NCI-H1105 (cell line): ENCODE measurements around the gene CFAP52.
"Not testable (repeated sequence)": the region's sequence is repeated elsewhere in the genome, so short reads cannot be mapped to it uniquely, and the experiment has no call there.

Experiments
- DNase-seq: peaks from one replicate; lab custom pipeline; 2025; lab: John Stamatoyannopoulos, UW

Gene CFAP52

DNA sequence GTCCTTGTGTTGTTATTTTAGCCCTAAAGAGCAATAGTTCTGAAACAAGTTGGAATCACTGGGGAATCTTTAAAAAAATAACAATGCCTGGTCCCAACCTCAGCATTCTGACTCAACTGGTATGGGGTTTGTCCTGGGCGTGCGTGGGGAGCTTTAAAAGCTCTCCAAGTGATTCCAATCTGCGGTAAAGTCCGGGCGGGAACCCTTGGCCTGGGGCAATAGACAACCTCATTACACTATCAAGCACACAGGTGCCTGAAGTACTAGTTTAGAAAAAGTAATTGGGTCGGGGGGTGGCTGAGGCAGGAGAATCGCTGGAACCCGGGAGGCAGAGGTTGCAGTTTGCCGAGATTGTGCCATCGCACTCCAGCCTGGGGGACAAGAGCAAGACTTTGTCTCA, 5.2 kb upstream of the CFAP52 start:
- DNase-seq, result no peak

- DNase-seq, result peak; percentile 77
Measured at GRCh38 chr17:9575381-9576101, 901 bp upstream of the CFAP52 start, which contains the start of gene STX8. STX8 (minus strand) TSS chr17:9575820; CDS start chr17:9575808, 12 bp downstream.

DNA sequence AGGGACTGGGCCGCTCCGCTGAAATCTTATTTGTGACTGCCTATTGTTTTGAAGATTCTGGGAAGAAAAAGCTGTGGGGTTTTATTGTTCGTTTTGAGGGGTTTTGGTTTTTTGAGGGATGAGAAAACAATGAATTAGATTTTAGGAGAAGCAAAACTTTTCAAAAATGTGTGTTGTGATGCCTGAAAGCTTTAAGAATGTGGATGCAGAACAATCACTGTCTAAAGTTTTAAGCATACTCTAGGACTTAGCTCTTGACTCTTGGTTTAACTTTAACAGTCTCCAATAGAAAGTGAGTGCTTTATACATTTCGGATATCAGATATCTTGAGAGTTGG, 899 bp downstream of the CFAP52 start:
- DNase-seq, result no peak

- DNase-seq, result no peak
Measured at GRCh38 chr17:9587969-9588656, 11.7 kb downstream of the CFAP52 start.

DNA sequence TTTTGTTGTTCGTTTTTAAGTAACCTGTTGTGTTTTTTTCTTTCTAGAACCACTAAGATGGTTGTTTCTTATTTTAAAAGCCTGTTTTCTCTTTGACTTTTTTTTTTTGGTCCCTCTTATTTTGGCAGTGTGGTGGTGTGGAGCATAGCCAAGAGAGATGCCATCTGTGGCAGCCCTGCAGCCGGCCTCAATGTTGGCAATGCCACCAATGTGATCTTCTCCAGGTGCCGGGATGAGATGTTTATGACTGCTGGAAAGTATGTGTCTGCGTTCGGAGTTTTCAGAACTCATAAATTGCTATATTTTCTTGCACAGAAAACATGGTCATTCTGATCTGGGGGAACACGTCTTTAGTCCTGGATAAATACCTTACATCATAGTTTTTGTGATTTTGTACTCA, 17.6 kb downstream of the CFAP52 start:
- DNase-seq, result no peak

DNA sequence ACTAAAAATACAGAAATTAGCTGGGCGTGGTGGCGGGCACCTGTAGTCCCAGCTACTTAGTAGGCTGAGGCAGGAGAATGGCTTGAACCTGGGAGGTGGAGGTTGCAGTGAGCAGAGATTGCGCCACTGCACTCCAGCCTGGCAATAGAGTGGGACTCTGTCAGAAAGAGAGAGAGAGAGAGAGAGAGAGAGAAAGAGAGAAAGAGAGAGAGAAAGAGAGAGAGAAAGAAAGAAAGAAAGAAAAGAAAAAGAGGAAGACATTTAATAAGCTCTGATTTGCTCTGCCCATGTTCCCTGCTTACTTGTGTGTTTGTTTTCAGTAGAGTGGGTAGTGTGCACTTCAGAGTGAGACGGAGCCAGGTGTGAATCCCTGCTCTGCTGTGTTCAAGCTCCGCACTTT, 21.2 kb downstream of the CFAP52 start:
- DNase-seq, result not testable (repeated sequence)

DNA sequence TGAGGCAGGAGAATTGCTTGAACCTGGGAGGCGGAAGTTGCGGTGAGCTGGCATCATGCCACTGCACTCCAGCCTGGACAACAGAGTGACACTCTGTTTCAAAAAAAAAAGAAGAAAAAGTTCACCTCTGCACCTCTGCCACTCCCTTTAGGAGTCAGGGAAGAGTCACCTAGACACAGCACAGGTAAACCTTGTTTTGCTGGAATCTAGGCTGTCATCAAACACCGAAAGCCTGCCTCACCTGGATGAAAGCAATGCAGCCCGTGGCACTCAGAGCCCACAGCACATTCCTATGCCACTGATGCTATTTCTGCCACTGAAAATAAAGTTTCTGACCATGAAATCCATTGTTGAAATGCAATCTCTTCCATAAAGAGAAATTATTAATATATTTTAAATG, 22.2 kb downstream of the CFAP52 start:
- DNase-seq, result no peak

GRCh38 chr17:9604583-9604982, 28.1 kb downstream of the CFAP52 start:
- not testable (repeated sequence) for DNase-seq

DNA sequence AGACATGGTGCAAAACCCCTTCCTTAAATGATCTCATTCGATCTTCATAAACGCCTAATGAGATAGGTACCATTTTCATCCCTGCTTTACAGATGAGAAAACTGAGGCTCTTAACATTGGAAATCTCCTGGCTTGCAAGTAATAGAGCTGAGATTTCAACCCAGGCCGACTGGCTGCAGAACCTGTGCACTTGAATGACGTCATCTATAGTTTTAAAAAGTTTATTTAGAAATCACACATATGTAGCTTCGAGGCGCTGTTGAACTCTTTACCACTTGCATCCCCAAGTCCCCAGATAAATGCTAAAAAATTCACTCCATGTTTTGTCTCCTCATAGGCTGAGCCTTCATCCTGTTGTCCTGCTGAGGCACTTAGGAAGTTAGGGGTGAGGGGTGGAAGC, 30.0 kb downstream of the CFAP52 start:
- DNase-seq, result no peak

- not testable (repeated sequence) for DNase-seq
Measured at GRCh38 chr17:9607058-9607457, 30.6 kb downstream of the CFAP52 start.

DNA sequence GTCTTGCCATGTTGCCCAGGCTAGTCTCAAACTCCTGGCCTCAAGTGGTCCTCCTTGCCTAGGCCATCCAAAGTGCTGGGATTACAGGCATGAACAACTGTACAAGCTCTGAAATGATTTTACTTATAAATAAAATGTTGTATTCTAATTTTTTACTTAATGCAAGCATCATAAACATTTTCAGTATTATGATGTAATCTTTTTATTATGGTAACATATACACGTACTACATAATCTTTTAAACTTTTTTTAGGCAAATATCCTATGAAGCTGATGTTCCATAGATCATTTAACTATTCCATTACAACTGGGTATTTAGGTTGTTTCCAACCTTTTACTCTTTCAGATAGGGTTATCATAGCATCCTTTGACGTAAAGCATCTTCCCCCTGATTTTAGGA, 35.1 kb downstream of the CFAP52 start:
- DNase-seq, result no peak

DNA sequence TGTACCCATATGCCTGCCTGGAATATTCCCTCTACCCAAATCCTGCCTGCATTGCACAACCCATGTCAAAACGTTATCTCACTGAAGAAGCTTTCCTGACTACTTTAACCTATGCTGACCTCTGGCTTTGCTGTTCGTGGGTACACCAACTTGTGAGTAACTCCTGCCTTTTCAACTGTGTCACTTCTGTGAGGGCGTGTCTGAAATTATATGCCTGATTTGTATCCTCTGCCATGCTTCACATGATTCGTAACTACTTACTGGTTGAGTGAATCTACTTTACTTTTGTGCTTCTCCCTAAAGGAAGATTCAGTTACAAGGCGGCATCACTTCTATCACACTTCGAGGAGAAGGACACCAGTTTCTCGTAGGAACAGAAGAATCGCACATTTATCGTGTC, 35.6 kb downstream of the CFAP52 start:
- DNase-seq, result no peak

GRCh38 chr17:9615486-9615885, 39.0 kb downstream of the CFAP52 start:
- DNase-seq, result no peak

GRCh38 chr17:9622961-9623360, 46.5 kb downstream of the CFAP52 start:
- DNase-seq, result no peak

- DNase-seq, result no peak
Measured at GRCh38 chr17:9628509-9628908, 52.1 kb downstream of the CFAP52 start.

DNA sequence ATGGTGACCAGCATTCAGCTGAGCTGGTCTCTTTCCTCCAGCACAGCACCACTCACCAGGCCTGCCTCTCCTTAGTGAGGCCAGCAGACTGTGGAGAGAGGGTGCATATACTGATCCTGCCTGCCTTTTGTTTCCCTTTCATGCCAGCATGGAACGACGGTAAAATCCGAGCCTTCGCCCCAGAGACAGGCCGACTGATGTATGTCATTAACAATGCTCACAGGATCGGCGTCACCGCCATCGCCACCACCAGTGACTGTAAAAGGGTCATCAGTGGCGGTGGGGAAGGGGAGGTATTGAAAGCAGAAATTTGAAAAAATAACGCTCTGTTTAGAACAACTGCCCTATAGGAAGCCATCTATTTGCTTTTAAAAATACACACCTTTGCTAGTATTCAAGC, 56.3 kb downstream of the CFAP52 start:
- DNase-seq, result no peak

DNA sequence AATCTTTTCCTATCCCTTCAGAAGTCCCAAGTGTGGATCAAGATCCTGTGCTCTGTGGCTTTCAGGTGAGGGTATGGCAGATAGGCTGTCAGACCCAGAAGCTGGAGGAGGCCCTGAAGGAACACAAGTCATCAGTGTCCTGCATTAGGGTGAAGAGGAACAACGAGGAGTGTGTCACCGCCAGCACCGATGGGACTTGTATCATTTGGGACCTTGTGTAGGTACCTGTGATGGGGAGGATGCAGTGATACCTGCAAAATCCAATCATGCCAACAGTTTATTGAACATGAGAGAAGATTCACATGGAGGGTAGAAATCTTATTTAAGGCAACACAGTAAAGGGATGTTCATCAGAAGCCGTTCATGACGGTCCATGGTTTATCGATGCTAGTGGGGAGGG, 58.9 kb downstream of the CFAP52 start:
- DNase-seq, result no peak

GRCh38 chr17:9636501-9636900, 60.1 kb downstream of the CFAP52 start:
- DNase-seq, result no peak

- not testable (repeated sequence) for DNase-seq
Measured at GRCh38 chr17:9640388-9640787, 63.9 kb downstream of the CFAP52 start.

- no peak for DNase-seq
Measured at GRCh38 chr17:9643611-9644010, 67.2 kb downstream of the CFAP52 start.

DNA sequence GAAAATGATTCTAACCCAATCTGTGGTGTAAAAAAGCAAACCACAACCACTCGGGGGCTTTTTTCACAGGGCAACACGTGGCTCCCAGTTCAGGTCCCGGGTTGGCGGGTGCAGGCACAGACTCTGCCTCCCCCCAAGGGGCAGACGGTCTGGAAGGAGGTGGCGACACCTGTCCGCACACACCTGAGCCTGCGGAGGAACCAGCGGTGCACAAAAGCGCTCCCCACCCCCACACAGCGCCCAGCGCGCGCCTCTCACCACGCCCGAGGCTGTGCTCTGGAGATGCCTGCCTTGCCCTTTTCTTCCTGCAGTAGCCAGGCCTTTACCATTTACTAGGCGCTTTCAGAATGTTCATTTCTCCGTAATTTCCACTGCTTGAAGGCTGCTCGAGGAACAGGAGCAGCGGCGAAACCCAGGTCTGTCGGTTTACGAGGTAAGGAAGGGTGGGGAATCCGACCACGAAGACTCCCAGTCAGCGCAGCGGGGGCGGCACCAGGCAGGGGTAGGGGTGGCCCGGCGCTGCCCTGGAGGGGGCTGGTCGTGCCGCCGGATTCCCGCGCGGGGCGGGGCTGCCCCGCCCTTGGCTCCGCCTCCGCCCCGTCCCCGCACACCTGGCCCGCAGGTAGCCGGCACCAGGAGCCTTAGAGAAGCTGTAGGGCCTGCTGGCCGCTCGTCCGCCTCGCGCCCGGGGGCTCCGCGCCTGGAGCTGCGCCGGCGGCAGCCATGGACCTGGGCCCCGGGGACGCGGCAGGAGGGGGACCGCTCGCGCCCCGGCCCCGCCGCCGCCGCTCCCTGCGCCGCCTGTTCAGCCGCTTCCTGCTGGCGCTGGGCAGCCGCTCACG, 68.7 kb downstream of the CFAP52 start, which contains the start of gene USP43:
TSS of gene USP43 (plus strand) at position 608 of the 842 bp plus-strand sequence. CDS start at position 724, 116 bp downstream.
- peak; percentile 75 for DNase-seq

GRCh38 chr17:9645851-9646545, 69.6 kb downstream of the CFAP52 start:
- peak; percentile 71 for DNase-seq
